Measurements from ENCODE around the gene TMTC1. TPM values are rescaled to one million over a fixed set of nuclear protein-coding genes. Genes with fewer than 3 reads are reported as not detected.
"Not testable (repeated sequence)": the region's sequence is repeated elsewhere in the genome, so short reads cannot be mapped to it uniquely, and the experiment has no call there.

The TMTC1 gene
- total and polyA plus RNA-seq, 2 donors = 5.4 to 9.3 TPM

DNA sequence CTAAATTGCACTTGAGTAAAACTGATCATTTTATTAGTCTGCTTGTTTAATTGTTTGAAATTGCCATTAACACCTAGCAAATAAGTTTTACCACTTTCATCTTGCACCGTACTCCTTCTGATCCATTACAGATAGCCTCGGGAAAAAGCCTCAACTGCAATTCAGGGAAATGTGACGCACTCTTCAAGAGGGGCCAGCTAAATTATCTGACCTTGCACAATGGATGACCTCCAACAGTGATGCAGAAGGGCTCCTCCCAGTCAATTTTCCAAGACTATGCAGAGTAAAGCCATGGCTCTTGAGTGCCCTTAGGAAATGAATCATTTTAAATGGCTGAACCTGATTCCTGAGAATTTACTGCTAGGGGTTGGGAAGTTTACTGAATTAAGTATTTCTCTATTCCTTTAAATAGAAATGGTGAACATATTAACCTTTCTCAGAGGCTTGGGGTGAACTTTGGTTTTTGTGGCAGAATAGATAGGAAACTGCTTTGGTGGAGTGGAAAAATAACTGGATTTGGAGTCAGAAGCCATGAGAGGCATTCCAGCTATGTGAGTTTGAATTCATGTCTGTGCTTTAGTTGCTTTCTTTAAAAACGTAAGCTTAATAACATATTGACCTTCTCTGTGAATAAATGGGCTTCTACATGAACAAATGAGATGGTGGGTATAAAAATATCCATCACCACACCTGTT, 221.5 kb downstream of the TMTC1 start:
- WGBS = 83% methylated on average over 4 of the region's 4 CpGs
- Histone ChIP-seq H3K9me3 (ENCODE audit: control insufficient read depth in 2 of 2, insufficient read depth in 1 of 2, low read length in 1 of 2) (no peaks in the 10 kb centered on the region), H3K4me1 (ENCODE audit: control insufficient read depth in 2 of 2, insufficient read depth in 2 of 2, low read length in 2 of 2) (no peaks in the 10 kb centered on the region), H3K36me3 (ENCODE audit: control insufficient read depth in 2 of 2, insufficient read depth in 2 of 2, low read length in 1 of 2) (no peaks in the 10 kb centered on the region), H3K27me3 (ENCODE audit: control insufficient read depth in 2 of 2, insufficient read depth in 1 of 2, low read length in 1 of 2) (no peaks in the 10 kb centered on the region), H3K27ac (ENCODE audit: low read depth in 1 of 2, low read length in 1 of 2) (no peak overlapping the region), H3K4me3 (ENCODE audit: low read length in 2 of 2) (no peak overlapping the region)
- DNase-seq (ENCODE audit: low read depth in 6 of 9, low spot score in 9 of 9) = no peak

DNA sequence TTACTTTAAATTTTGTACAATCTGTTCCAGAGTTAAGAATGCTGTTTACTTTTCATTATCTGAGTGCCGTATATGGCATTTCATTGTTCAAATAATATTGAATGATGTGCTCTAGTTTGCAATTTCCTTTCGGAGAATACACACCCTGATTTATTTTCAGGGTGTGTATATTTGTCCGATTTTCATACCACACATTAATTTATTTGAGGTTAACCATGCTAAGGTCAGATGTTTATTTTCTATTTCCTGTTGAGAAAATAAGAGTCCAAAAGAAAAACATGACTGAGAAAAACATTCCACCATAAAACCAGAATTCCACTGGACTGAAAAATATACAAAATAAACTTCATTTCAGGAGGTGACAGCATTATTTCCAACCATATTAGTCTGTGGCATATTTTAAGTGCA, 222.1 kb downstream of the TMTC1 start:
- no peak for DNase-seq (ENCODE audit: low read depth in 6 of 9, low spot score in 9 of 9)
- 83% methylated on average over 3 of the region's 3 CpGs for WGBS
- H3K27ac ChIP-seq (ENCODE audit: low read depth in 1 of 2, low read length in 1 of 2) = no peak overlapping the region
- H3K4me3 ChIP-seq (ENCODE audit: low read length in 2 of 2) = no peak overlapping the region
- no peaks in the 10 kb centered on the region for H3K9me3 ChIP-seq (ENCODE audit: control insufficient read depth in 2 of 2, insufficient read depth in 1 of 2, low read length in 1 of 2)
- no peaks in the 10 kb centered on the region for H3K4me1 ChIP-seq (ENCODE audit: control insufficient read depth in 2 of 2, insufficient read depth in 2 of 2, low read length in 2 of 2)
- no peaks in the 10 kb centered on the region for H3K27me3 ChIP-seq (ENCODE audit: control insufficient read depth in 2 of 2, insufficient read depth in 1 of 2, low read length in 1 of 2)
- H3K36me3 ChIP-seq (ENCODE audit: control insufficient read depth in 2 of 2, insufficient read depth in 2 of 2, low read length in 1 of 2) = no peaks in the 10 kb centered on the region

- no peak for DNase-seq (ENCODE audit: low read depth in 6 of 9, low spot score in 9 of 9)
- H3K4me3 ChIP-seq (ENCODE audit: low read length in 2 of 2) = no peak overlapping the region
- H3K36me3 ChIP-seq (ENCODE audit: control insufficient read depth in 2 of 2, insufficient read depth in 2 of 2, low read length in 1 of 2) = no peaks in the 10 kb centered on the region
- H3K9me3 ChIP-seq (ENCODE audit: control insufficient read depth in 2 of 2, insufficient read depth in 1 of 2, low read length in 1 of 2) = no peaks in the 10 kb centered on the region
- H3K27me3 ChIP-seq (ENCODE audit: control insufficient read depth in 2 of 2, insufficient read depth in 1 of 2, low read length in 1 of 2) = no peaks in the 10 kb centered on the region
- no peak overlapping the region for H3K27ac ChIP-seq (ENCODE audit: low read depth in 1 of 2, low read length in 1 of 2)
- no peaks in the 10 kb centered on the region for H3K4me1 ChIP-seq (ENCODE audit: control insufficient read depth in 2 of 2, insufficient read depth in 2 of 2, low read length in 2 of 2)
- WGBS = 80% methylated on average over 4 of the region's 4 CpGs
Observed at GRCh38 chr12:29559198-29559597, 224.5 kb downstream of the TMTC1 start.

DNA sequence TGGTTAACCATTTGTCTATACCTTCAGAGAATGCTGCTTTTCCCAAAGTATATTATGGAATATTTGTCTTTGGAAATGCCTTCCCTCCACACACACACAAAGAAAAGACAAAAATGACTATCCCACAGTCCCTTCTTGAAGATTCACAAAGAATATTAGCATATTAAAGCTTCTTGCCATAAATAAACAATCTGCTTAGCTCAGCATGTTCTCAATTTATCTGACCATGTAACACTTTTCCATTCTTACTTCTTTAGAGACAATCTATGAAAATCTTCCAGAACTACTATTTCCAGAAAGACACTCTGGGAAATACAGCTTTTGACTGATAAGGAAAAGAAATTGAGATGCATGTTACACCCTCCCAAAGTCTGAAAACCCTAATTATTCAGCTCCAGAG, 227.4 kb downstream of the TMTC1 start:
- Histone ChIP-seq H3K27ac (ENCODE audit: low read depth in 1 of 2, low read length in 1 of 2) (no peak overlapping the region), H3K4me1 (ENCODE audit: control insufficient read depth in 2 of 2, insufficient read depth in 2 of 2, low read length in 2 of 2) (no peaks in the 10 kb centered on the region)

GRCh38 chr12:29555451-29555850, 228.3 kb downstream of the TMTC1 start:
- WGBS = 97% methylated on average over 2 of the region's 2 CpGs
- H3K36me3 ChIP-seq (ENCODE audit: control insufficient read depth in 2 of 2, insufficient read depth in 2 of 2, low read length in 1 of 2); H3K27me3 ChIP-seq (ENCODE audit: control insufficient read depth in 2 of 2, insufficient read depth in 1 of 2, low read length in 1 of 2); H3K4me3 ChIP-seq (ENCODE audit: low read length in 2 of 2); DNase-seq (ENCODE audit: low read depth in 6 of 9, low spot score in 9 of 9); H3K9me3 ChIP-seq (ENCODE audit: control insufficient read depth in 2 of 2, insufficient read depth in 1 of 2, low read length in 1 of 2); H3K4me1 ChIP-seq (ENCODE audit: control insufficient read depth in 2 of 2, insufficient read depth in 2 of 2, low read length in 2 of 2); H3K27ac ChIP-seq (ENCODE audit: low read depth in 1 of 2, low read length in 1 of 2): not testable (repeated sequence)

More for the DNA sequence above, 227.4 kb downstream of the TMTC1 start:
- no peak for DNase-seq (ENCODE audit: low read depth in 6 of 9, low spot score in 9 of 9)
- Histone ChIP-seq H3K36me3 (ENCODE audit: control insufficient read depth in 2 of 2, insufficient read depth in 2 of 2, low read length in 1 of 2) (no peaks in the 10 kb centered on the region), H3K27me3 (ENCODE audit: control insufficient read depth in 2 of 2, insufficient read depth in 1 of 2, low read length in 1 of 2) (no peaks in the 10 kb centered on the region), H3K9me3 (ENCODE audit: control insufficient read depth in 2 of 2, insufficient read depth in 1 of 2, low read length in 1 of 2) (no peaks in the 10 kb centered on the region), H3K4me3 (ENCODE audit: low read length in 2 of 2) (no peak overlapping the region)

DNA sequence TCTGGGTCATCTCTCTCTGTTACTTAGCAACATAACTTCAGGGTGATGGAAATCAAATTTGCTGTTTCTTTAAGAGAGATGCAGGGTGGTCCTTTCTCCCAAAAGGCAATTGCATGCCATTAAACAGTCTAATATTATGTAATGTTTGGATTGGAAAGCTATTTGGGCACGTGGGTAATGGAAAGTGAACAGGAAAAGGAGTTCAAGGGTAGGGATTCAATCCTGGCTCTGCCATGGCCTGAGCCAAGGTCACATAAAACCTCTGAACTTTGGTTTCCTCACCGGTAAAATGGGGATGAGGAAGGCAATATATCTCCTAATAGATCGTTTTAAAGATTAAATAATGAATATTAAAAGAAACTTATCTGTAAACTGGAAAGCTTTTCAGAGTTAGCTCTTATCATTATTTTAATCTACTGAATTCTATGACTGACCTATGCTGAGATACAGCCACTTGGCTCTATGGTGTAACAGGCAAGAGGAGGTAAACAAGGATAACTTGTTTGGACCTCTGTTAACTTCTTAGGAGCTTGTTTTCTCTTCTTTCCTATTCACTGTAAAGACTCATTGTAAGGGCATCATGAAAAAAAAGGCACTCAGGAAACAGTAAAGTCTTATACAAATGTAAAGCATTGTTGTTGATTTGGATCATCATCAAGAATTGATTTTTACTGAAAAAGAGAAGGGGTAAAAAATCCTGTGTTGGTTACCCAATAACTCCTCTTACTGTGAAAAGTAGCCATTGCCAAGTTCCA, 230.6 kb downstream of the TMTC1 start:
- H3K27ac ChIP-seq (ENCODE audit: low read depth in 1 of 2, low read length in 1 of 2) = no peak overlapping the region
- H3K27me3 ChIP-seq (ENCODE audit: control insufficient read depth in 2 of 2, insufficient read depth in 1 of 2, low read length in 1 of 2) = no peaks in the 10 kb centered on the region
- no peaks in the 10 kb centered on the region for H3K36me3 ChIP-seq (ENCODE audit: control insufficient read depth in 2 of 2, insufficient read depth in 2 of 2, low read length in 1 of 2)
- WGBS = 73% methylated on average over 3 of the region's 3 CpGs
- H3K4me1 ChIP-seq (ENCODE audit: control insufficient read depth in 2 of 2, insufficient read depth in 2 of 2, low read length in 2 of 2) = no peaks in the 10 kb centered on the region
- DNase-seq (ENCODE audit: low read depth in 6 of 9, low spot score in 9 of 9) = no peak
- no peak overlapping the region for H3K4me3 ChIP-seq (ENCODE audit: low read length in 2 of 2)
- H3K9me3 ChIP-seq (ENCODE audit: control insufficient read depth in 2 of 2, insufficient read depth in 1 of 2, low read length in 1 of 2) = no peaks in the 10 kb centered on the region

DNA sequence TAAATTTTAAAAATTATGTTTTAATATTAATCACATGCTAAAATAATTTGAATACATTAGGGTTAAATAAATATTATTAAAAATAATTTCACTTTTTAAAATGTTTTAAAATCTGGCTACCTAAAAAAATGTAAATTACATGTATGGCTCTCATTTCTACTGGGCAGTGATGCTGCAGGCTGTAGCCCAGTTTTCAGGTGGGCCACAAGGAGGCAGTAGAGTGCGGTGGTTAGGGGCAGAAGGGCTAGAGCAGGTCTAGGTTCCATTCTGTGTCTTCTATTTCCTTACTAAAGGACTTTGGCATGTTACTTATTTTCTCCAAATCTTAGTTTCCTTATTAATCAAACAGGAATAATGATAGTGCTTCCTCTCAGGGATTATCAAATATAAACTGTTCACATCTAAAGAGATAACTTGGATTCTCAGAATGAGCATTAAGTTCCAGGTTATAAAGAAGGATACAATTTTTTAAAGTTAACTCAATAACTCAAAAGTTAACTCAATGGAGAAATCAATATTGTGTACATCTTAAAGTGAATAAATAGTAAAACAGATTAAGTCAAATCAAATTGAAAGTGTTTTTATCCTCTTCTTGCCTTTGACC, 231.3 kb downstream of the TMTC1 start:
- no peaks in the 10 kb centered on the region for H3K4me1 ChIP-seq (ENCODE audit: control insufficient read depth in 2 of 2, insufficient read depth in 2 of 2, low read length in 2 of 2)
- H3K27me3 ChIP-seq (ENCODE audit: control insufficient read depth in 2 of 2, insufficient read depth in 1 of 2, low read length in 1 of 2) = no peaks in the 10 kb centered on the region
- DNase-seq (ENCODE audit: low read depth in 6 of 9, low spot score in 9 of 9) = peak in 8 of 9 donors; percentile 1 to 54 (median 27)
- no peaks in the 10 kb centered on the region for H3K9me3 ChIP-seq (ENCODE audit: control insufficient read depth in 2 of 2, insufficient read depth in 1 of 2, low read length in 1 of 2)
- no peak overlapping the region for H3K27ac ChIP-seq (ENCODE audit: low read depth in 1 of 2, low read length in 1 of 2)
- 11% methylated on average over 1 of the region's 1 CpG for WGBS
- no peak overlapping the region for H3K4me3 ChIP-seq (ENCODE audit: low read length in 2 of 2)
- H3K36me3 ChIP-seq (ENCODE audit: control insufficient read depth in 2 of 2, insufficient read depth in 2 of 2, low read length in 1 of 2) = no peaks in the 10 kb centered on the region

- no peak overlapping the region for H3K27ac ChIP-seq (ENCODE audit: low read depth in 1 of 2, low read length in 1 of 2)
- no peak for DNase-seq (ENCODE audit: low read depth in 6 of 9, low spot score in 9 of 9)
- WGBS = 92% methylated on average over 3 of the region's 3 CpGs
Observed at GRCh38 chr12:29551812-29552211, 231.9 kb downstream of the TMTC1 start.

DNA sequence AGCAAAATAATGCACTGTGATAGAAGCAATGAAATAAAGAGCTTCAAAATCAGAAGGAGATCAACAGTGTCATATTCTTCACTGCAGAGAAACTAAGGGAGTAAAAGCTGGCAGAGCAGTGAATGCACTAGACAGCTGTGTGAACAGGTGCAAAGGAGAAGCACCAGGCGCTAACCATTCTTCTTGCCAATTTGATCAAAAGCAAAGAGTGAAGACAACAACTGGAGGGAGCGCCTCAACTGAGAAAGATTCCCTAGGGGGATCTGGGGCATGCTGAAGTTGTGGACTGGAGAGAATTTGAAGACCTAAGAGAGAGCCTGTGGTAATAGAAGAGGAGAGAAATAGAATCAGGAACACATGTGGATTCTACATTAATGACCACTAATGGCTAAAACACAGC, 235.9 kb downstream of the TMTC1 start:
- DNase-seq (ENCODE audit: low read depth in 6 of 9, low spot score in 9 of 9) = no peak
- no peaks in the 10 kb centered on the region for H3K36me3 ChIP-seq (ENCODE audit: control insufficient read depth in 2 of 2, insufficient read depth in 2 of 2, low read length in 1 of 2)
- H3K4me1 ChIP-seq (ENCODE audit: control insufficient read depth in 2 of 2, insufficient read depth in 2 of 2, low read length in 2 of 2) = no peaks in the 10 kb centered on the region
- no peak overlapping the region for H3K4me3 ChIP-seq (ENCODE audit: low read length in 2 of 2)
- H3K27me3 ChIP-seq (ENCODE audit: control insufficient read depth in 2 of 2, insufficient read depth in 1 of 2, low read length in 1 of 2) = no peaks in the 10 kb centered on the region
- no peak overlapping the region for H3K27ac ChIP-seq (ENCODE audit: low read depth in 1 of 2, low read length in 1 of 2)
- 98% methylated on average over 2 of the region's 2 CpGs for WGBS
- H3K9me3 ChIP-seq (ENCODE audit: control insufficient read depth in 2 of 2, insufficient read depth in 1 of 2, low read length in 1 of 2) = no peaks in the 10 kb centered on the region

More at GRCh38 chr12:29551812-29552211, 231.9 kb downstream of the TMTC1 start:
- Histone ChIP-seq H3K4me1 (ENCODE audit: control insufficient read depth in 2 of 2, insufficient read depth in 2 of 2, low read length in 2 of 2) (no peaks in the 10 kb centered on the region), H3K36me3 (ENCODE audit: control insufficient read depth in 2 of 2, insufficient read depth in 2 of 2, low read length in 1 of 2) (no peaks in the 10 kb centered on the region), H3K9me3 (ENCODE audit: control insufficient read depth in 2 of 2, insufficient read depth in 1 of 2, low read length in 1 of 2) (no peaks in the 10 kb centered on the region), H3K27me3 (ENCODE audit: control insufficient read depth in 2 of 2, insufficient read depth in 1 of 2, low read length in 1 of 2) (no peaks in the 10 kb centered on the region), H3K4me3 (ENCODE audit: low read length in 2 of 2) (no peak overlapping the region)
